Activated CD8-positive, alpha-beta T cell treated with anti-CD3 and anti-CD28 coated beads for 36 hours (primary cell): ENCODE results near the gene HEXD. TPM values are rescaled to one million over a fixed set of nuclear protein-coding genes. Genes with fewer than 3 reads are reported as not detected.

Experiments
- ATAC-seq: fragments of 200-7000 bp; cut with Tn5 transposase; one replicate; pipeline ENCODE4 v1.10.0; 2021; ENCODE audit warnings: mild to moderate bottlenecking, moderate library complexity
- CTCF ChIA-PET: fragments of 350-600 bp; sonication (Branson Sonifier 250); formaldehyde crosslinking; loops from one replicate; lab custom pipeline; 2021; ENCODE audit warnings: antibody characterized with exemption; lab: Charles Lee
- POLR2A ChIA-PET: fragments of 350-600 bp; sonication (Branson Sonifier 250); formaldehyde crosslinking; loops from one replicate; lab custom pipeline; 2021; ENCODE audit warnings: antibody characterized with exemption; lab: Charles Lee
- DNase-seq: peaks from one replicate; pipeline ENCODE4 v3.0.0-alpha.2; 2020
- H3K27ac Mint-ChIP-seq: one replicate; pipeline ENCODE4 v1.8.0; 2021; ENCODE audit warnings: mild to moderate bottlenecking, mixed read lengths
- H3K27me3 Mint-ChIP-seq: one replicate; pipeline ENCODE4 v1.8.0; 2021; ENCODE audit warnings: mixed read lengths
- H3K36me3 Mint-ChIP-seq: one replicate; pipeline ENCODE4 v1.8.0; 2021; ENCODE audit warnings: low read depth, mixed read lengths
- H3K4me1 Mint-ChIP-seq: one replicate; pipeline ENCODE4 v1.8.0; 2021; ENCODE audit warnings: low read depth, mixed read lengths
- H3K4me3 Mint-ChIP-seq: one replicate; pipeline ENCODE4 v1.8.0; 2021; ENCODE audit warnings: mild to moderate bottlenecking, moderate library complexity, mixed read lengths
- H3K9me3 Mint-ChIP-seq: one replicate; pipeline ENCODE4 v1.8.0; 2021; ENCODE audit warnings: mixed read lengths
- intact Hi-C: fragments of 100-400 bp; cut with micrococcal nuclease; formaldehyde crosslinking; loops from one replicate; pipeline ENCODE4 v1.10.0; 2022
- total RNA-seq, 2 experiments: library from RNA; stranded (reverse); gene quantifications; one replicate each; pipeline ENCODE4 v1.2.3, GENCODE V29; 2021
- TF ChIP-seq, protein P1 (sequence below): fragments of 200-600 bp; IDR thresholded peaks from one replicate; pipeline ENCODE4 v1.8.0; 2022; ENCODE audit warnings: antibody characterized with exemption, mild to moderate bottlenecking

HEXD gene
- total RNA-seq, result 10 to 100 TPM; 21.8 to 21.9 TPM

DNA sequence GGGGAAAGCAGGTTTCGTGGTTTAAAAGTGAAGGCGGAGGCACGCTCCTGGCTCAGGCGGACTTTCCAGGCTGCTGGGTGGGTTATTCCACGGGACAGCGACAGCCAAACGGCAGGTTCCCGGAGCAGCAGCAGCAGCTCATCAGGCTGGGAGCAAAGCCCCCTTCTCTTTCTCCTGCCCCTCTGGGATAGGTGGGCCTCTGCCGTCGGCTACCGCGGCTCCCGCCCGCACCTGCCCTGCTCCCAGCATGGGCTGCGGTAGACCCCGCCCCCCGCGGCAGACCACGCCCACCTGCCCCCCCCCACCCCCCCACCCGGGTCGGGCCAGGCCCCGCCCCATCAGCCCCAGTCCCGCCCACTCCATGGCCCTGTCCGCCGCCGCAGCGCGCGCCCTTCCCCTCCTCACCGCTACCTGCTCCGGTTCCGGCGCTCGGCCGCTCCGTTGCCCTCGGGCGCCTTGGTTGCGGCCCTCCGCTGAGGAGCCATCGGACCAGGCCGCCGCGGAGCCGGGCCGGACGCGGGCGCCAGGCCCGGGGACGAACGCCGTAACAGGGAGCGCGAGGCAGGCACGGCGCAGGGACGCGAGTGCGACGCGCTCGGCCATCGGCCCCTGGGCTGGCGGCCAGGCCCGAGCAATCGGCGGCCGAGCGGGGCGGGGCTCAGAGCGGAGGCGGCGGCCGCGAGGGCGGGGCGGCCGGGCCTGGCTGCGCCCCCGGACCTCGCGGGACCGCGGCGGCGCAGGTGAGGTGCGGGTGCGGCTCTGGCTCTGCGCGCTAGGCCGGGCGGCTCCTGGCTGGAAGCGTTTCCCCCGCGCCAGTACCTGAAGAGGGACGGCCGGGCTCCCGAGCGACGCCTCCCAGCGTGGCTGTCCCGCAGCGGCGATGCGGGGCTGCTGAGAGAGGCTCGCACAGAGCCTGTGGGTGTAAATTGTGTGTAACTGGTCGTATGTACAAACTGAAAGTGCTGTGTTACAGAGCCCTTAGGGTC lies at the start of gene HEXD, which contains the start of gene OGFOD3:
Gene HEXD (plus strand): TSS at position 347 of the 986 bp plus-strand sequence. CDS start 1,453 bp downstream, outside the sequence.
Gene OGFOD3 (minus strand): TSS at position 586 of the 986 bp plus-strand sequence. CDS start 101 bp downstream, at position 485.
- peak; percentile 91 for ATAC-seq
- Mint-ChIP-seq H3K9me3 (no peaks in the 10 kb centered on the region), H3K36me3 (peaks cover 17% of the 10 kb centered on the region), H3K4me1 (peaks cover 27% of the 10 kb centered on the region), H3K4me3 (peak within 1 kb of the TSS; percentile 78), H3K27me3 (no peaks in the 10 kb centered on the region), H3K27ac (peak within 1 kb of the TSS; percentile 57)
- ChIA-PET CTCF (interaction anchor here (0.8 to 1.9 kb wide), 8 partner anchors 10 to 388 kb away, joined by 3 to 9 read pairs (median 4); no protein-coding TSS in a partner anchor), POLR2A (interaction anchor here (0.6 to 4.2 kb wide), 13 partner anchors 12 to 330 kb away, joined by 3 to 20 read pairs (median 3); no protein-coding TSS in a partner anchor)
- intact Hi-C loops, result no loop called here
- DNase-seq, result peak; percentile 82
- TF ChIP-seq, protein P1, sequence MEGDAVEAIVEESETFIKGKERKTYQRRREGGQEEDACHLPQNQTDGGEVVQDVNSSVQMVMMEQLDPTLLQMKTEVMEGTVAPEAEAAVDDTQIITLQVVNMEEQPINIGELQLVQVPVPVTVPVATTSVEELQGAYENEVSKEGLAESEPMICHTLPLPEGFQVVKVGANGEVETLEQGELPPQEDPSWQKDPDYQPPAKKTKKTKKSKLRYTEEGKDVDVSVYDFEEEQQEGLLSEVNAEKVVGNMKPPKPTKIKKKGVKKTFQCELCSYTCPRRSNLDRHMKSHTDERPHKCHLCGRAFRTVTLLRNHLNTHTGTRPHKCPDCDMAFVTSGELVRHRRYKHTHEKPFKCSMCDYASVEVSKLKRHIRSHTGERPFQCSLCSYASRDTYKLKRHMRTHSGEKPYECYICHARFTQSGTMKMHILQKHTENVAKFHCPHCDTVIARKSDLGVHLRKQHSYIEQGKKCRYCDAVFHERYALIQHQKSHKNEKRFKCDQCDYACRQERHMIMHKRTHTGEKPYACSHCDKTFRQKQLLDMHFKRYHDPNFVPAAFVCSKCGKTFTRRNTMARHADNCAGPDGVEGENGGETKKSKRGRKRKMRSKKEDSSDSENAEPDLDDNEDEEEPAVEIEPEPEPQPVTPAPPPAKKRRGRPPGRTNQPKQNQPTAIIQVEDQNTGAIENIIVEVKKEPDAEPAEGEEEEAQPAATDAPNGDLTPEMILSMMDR, result no peak

DNA sequence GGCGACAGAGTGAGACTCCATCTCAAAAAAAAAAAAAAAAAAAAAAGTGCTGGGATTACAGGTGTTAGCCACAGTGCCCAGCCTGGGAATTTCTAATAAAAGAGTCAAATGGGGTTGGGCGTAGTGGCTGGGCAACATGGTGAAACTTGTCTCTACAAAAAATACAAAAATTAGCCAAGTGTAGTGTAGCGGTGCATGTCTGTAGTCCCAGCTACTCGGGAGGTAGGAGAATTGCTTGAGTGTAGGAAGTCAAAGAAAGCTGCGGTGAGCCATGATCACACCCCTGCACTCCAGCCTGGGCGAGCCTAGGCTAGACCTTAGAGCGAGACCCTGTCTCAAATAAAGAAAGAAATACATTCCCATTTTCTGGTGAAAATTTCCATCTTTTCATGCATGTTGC lies 48.9 kb upstream of the HEXD start:
- POLR2A ChIA-PET, result no interaction called here
- DNase-seq (no peak), ATAC-seq (no peak)
- H3K36me3 Mint-ChIP-seq, result no peaks in the 10 kb centered on the region
- H3K9me3 Mint-ChIP-seq, result no peaks in the 10 kb centered on the region
- H3K4me1 Mint-ChIP-seq, result peaks cover 18% of the 10 kb centered on the region
- TF ChIP-seq, protein P1, result no peak
- CTCF ChIA-PET, result no interaction called here
- intact Hi-C loops, result no loop called here
- H3K27ac Mint-ChIP-seq, result no peak overlapping the region
- peaks cover 26% of the 10 kb centered on the region for H3K27me3 Mint-ChIP-seq
- H3K4me3 Mint-ChIP-seq, result no peak overlapping the region

DNA sequence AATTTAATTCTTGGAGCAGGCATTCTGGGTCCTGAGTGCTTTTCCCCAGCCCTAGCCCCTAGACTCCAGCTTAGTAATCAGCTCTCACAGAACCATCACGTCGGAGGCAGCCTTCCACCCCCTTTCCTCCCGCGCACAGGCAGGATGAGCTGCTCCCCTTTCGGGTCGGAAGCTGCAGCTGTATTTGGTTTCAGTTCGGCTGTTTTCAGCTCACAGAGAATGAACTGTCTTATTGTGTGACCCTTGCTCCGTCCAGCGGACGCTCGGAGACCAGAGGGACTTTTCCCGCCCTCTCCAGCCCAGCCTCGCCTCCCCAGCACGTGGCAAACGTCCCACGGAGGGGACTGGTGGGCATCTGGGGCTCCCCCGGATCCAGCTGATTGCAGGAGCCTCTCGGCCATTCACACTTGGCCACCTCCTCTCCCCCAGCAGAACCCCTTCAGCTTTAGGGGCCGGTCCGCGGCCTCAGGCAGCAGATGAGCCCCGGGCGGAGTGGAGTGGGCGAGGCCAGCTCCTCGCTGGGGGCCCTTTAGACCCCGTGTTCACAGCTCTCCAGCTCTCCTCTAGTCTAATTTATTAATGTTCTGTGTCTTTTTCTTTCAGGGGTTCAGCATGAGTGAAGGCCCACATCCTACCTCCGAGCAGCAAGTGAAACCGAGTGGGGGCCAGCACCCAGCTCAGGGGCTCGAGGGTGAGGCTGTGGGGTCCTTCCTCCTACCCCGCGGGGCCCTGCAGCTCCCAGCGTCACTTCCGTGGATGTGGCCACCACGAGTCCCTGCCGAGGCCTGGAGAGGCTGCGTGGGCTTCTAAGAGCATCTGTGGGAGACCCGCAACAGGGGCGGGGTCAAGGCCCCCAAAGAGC lies 47.4 kb upstream of the HEXD start:
- ChIA-PET POLR2A (interaction anchor here (0.7 to 1.3 kb wide), 2 partner anchors 14 to 68 kb away, joined by 3 to 6 read pairs; no protein-coding TSS in a partner anchor), CTCF (interaction anchor here (0.8 to 1.5 kb wide), 5 partner anchors 20 to 52 kb away, joined by 3 to 7 read pairs (median 3); no protein-coding TSS in a partner anchor)
- Mint-ChIP-seq H3K9me3 (no peaks in the 10 kb centered on the region), H3K4me1 (peaks cover 18% of the 10 kb centered on the region), H3K27me3 (peaks cover 28% of the 10 kb centered on the region), H3K4me3 (peak overlapping the region; percentile 46), H3K27ac (no peak overlapping the region), H3K36me3 (no peaks in the 10 kb centered on the region)
- intact Hi-C loops, result no loop called here
- DNase-seq (peak; percentile 52), ATAC-seq (peak; percentile 61)
- TF ChIP-seq, protein P1, result no peak

DNA sequence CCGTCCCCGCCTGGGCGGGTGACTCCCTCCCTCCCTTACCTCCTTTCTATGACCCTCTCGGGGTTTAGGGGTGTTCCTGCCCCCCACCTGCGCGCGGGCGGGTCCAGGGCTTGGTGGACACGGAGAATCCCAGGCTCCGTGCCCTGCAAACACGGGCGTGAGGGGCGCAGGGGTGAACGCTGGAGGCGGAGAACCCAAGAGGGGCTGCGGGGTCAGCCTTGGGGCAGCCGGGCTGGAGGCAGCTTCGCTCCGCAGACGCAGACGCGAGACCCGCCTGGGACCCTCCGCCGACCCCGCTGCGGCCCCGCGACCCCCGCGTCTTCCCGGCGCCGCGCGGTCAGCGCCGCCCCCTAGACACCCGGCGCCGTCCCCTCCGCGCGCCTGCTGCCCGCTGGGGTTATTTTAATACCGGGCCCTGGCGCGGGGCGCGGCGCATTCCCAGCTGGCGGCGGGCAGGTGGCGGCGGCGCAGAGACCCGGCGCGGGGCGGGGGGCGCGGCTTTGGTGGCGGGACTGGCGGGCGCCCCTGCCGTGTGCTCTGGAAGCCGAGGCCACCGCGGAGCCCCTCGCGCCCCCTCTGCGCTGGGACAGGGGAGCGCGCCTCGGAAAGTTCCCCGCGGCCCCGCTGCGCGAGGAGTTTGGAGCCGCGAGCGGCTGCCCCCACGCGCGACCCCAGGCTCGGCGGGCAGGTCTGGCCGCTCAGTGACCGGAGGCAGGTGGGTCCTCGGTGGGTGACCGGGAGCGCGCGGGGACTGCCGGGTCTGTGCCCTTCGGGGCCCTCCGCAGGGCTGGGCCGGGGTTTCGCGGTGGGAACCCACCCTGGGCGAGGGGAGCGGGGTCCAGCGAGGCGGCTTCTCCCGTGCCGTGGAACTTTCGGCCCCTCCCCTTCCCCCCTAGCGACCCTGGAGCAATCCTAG lies 46.6 kb upstream of the HEXD start, which contains the start of gene UTS2R:
Gene UTS2R (plus strand): TSS at position 433 of the 916 bp plus-strand sequence. CDS start 2,560 bp downstream, outside the sequence.
- ChIA-PET POLR2A (interaction anchor here (1.0 to 1.3 kb wide), 2 partner anchors 10 to 13 kb away, joined by 3 to 6 read pairs; no protein-coding TSS in a partner anchor), CTCF (interaction anchor here (1.4 to 1.5 kb wide), 2 partner anchors 23 to 50 kb away, joined by 3 to 7 read pairs; no protein-coding TSS in a partner anchor)
- ATAC-seq (no peak), DNase-seq (no peak)
- Mint-ChIP-seq H3K27ac (no peak within 1 kb of the TSS), H3K36me3 (no peaks in the 10 kb centered on the region), H3K27me3 (peaks cover 35% of the 10 kb centered on the region), H3K4me1 (peaks cover 18% of the 10 kb centered on the region), H3K4me3 (peak within 1 kb of the TSS; percentile 46), H3K9me3 (no peaks in the 10 kb centered on the region)
- TF ChIP-seq, protein P1, result no peak
- intact Hi-C loops, result no loop called here
